ENCODE results near the gene C1orf105.

Gene C1orf105

GRCh38 chr1:172397633-172398032, 22.9 kb upstream of the C1orf105 start:
- Mint-ChIP-seq H3K36me3 (ENCODE audit: low read depth) (peaks cover 11% of the 10 kb centered on the region), H3K27me3 (ENCODE audit: low read depth, poor library complexity) (peaks cover 4% of the 10 kb centered on the region), H3K4me3 (no peak overlapping the region), H3K9me3 (no peaks in the 10 kb centered on the region), H3K4me1 (peaks cover 57% of the 10 kb centered on the region), H3K27ac (no peak overlapping the region)
- TF ChIP-seq, protein P1, sequence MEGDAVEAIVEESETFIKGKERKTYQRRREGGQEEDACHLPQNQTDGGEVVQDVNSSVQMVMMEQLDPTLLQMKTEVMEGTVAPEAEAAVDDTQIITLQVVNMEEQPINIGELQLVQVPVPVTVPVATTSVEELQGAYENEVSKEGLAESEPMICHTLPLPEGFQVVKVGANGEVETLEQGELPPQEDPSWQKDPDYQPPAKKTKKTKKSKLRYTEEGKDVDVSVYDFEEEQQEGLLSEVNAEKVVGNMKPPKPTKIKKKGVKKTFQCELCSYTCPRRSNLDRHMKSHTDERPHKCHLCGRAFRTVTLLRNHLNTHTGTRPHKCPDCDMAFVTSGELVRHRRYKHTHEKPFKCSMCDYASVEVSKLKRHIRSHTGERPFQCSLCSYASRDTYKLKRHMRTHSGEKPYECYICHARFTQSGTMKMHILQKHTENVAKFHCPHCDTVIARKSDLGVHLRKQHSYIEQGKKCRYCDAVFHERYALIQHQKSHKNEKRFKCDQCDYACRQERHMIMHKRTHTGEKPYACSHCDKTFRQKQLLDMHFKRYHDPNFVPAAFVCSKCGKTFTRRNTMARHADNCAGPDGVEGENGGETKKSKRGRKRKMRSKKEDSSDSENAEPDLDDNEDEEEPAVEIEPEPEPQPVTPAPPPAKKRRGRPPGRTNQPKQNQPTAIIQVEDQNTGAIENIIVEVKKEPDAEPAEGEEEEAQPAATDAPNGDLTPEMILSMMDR (IDR thresholded peaks at IDR 0.05), result no peak
- no peak for DNase-seq

- DNase-seq, result no peak
- H3K27ac Mint-ChIP-seq, result no peak overlapping the region
- H3K36me3 Mint-ChIP-seq (ENCODE audit: low read depth), result peaks cover 8% of the 10 kb centered on the region
- peaks cover 51% of the 10 kb centered on the region for H3K4me1 Mint-ChIP-seq
- H3K4me3 Mint-ChIP-seq, result no peak overlapping the region
- H3K9me3 Mint-ChIP-seq, result no peaks in the 10 kb centered on the region
- peaks cover 4% of the 10 kb centered on the region for H3K27me3 Mint-ChIP-seq (ENCODE audit: low read depth, poor library complexity)
- TF ChIP-seq, protein P1 (IDR thresholded peaks at IDR 0.05), result no peak
Observed at GRCh38 chr1:172398193-172398592, 22.3 kb upstream of the C1orf105 start.

GRCh38 chr1:172398970-172399755, 21.3 kb upstream of the C1orf105 start:
- H3K4me1 Mint-ChIP-seq, result peaks cover 42% of the 10 kb centered on the region
- no peaks in the 10 kb centered on the region for H3K9me3 Mint-ChIP-seq
- DNase-seq, result no peak
- peak overlapping the region; percentile 9 for H3K27ac Mint-ChIP-seq
- peaks cover under 1% of the 10 kb centered on the region for H3K27me3 Mint-ChIP-seq (ENCODE audit: low read depth, poor library complexity)
- TF ChIP-seq, protein P1 (IDR thresholded peaks at IDR 0.05), result peak; percentile 55
- H3K36me3 Mint-ChIP-seq (ENCODE audit: low read depth), result peaks cover 5% of the 10 kb centered on the region
- no peak overlapping the region for H3K4me3 Mint-ChIP-seq

- H3K27me3 Mint-ChIP-seq (ENCODE audit: low read depth, poor library complexity), result no peaks in the 10 kb centered on the region
- peaks cover 33% of the 10 kb centered on the region for H3K4me1 Mint-ChIP-seq
- TF ChIP-seq, protein P1 (IDR thresholded peaks at IDR 0.05), result peak; percentile 10
- H3K36me3 Mint-ChIP-seq (ENCODE audit: low read depth), result no peaks in the 10 kb centered on the region
- H3K9me3 Mint-ChIP-seq, result no peaks in the 10 kb centered on the region
- no peak for DNase-seq
- peak overlapping the region; percentile 86 for H3K27ac Mint-ChIP-seq
- H3K4me3 Mint-ChIP-seq, result peak overlapping the region; percentile 67
Observed at GRCh38 chr1:172399756-172400721, 20.4 kb upstream of the C1orf105 start.

DNA sequence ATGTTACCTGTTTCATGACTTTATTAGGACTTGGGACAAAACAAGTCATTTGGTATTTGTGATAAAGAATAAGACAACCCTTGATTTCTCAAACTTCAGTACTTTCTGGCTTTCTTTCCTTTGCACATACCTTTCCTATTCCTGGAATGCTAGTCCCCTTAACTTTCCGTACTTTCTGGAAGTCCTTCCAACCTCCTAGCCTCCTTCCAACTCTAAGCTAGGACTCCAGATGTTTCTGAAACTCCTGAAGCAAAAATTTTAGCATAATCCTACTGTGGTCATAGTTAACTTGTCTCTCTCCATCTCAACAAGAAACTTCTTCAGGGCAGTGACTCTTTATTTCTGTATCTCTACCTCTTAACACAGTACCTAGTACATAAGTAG, 19.8 kb upstream of the C1orf105 start:
- DNase-seq, result no peak
- H3K27ac Mint-ChIP-seq, result peak overlapping the region; percentile 86
- H3K4me1 Mint-ChIP-seq, result peaks cover 31% of the 10 kb centered on the region
- no peaks in the 10 kb centered on the region for H3K9me3 Mint-ChIP-seq
- H3K27me3 Mint-ChIP-seq (ENCODE audit: low read depth, poor library complexity), result no peaks in the 10 kb centered on the region
- H3K4me3 Mint-ChIP-seq, result peak overlapping the region; percentile 31
- TF ChIP-seq, protein P1 (IDR thresholded peaks at IDR 0.05), result no peak
- H3K36me3 Mint-ChIP-seq (ENCODE audit: low read depth), result no peaks in the 10 kb centered on the region

Data from nephron progenitor cell (in vitro differentiated cells).